Activated B cell treated with CpG ODN at 0.5 μM for 24 hours (primary cell): ENCODE measurements around the gene SLC43A1. TPM values are rescaled to one million over a fixed set of nuclear protein-coding genes. Genes with fewer than 3 reads are reported as not detected.

Source experiments
- ATAC-seq: fragments of 200-7000 bp; cut with Tn5 transposase; one replicate; pipeline ENCODE4 v1.10.0; 2021; ENCODE audit warnings: low read depth, mild to moderate bottlenecking, moderate library complexity
- CTCF ChIA-PET: fragments of 350-600 bp; sonication (Branson Sonifier 250); formaldehyde crosslinking; loops from one replicate; lab custom pipeline; 2021; ENCODE audit warnings: antibody characterized with exemption; lab: Charles Lee
- POLR2A ChIA-PET: fragments of 350-600 bp; sonication (Branson Sonifier 250); formaldehyde crosslinking; loops from one replicate; lab custom pipeline; 2021; ENCODE audit warnings: antibody characterized with exemption; lab: Charles Lee
- DNase-seq: peaks from one replicate; pipeline ENCODE4 v3.0.0; 2022
- H3K27ac Mint-ChIP-seq: one replicate; pipeline ENCODE4 v1.8.0; 2020; ENCODE audit warnings: mixed read lengths
- H3K27me3 Mint-ChIP-seq: one replicate; pipeline ENCODE4 v1.8.0; 2021; ENCODE audit warnings: mixed read lengths
- H3K36me3 Mint-ChIP-seq: one replicate; pipeline ENCODE4 v1.8.0; 2021; ENCODE audit warnings: low read depth, mixed read lengths
- H3K4me1 Mint-ChIP-seq: one replicate; pipeline ENCODE4 v1.8.0; 2021; ENCODE audit warnings: mixed read lengths
- H3K4me3 Mint-ChIP-seq: one replicate; pipeline ENCODE4 v1.8.0; 2020; ENCODE audit warnings: mild to moderate bottlenecking, mixed read lengths
- H3K9me3 Mint-ChIP-seq: one replicate; pipeline ENCODE4 v1.8.0; 2020; ENCODE audit warnings: mixed read lengths
- CTCF ChIP-seq: fragments of 200-600 bp; IDR thresholded peaks from one replicate; pipeline ENCODE4 v1.8.0; 2022; ENCODE audit warnings: antibody characterized with exemption, mild to moderate bottlenecking
- intact Hi-C: fragments of 100-400 bp; cut with micrococcal nuclease; formaldehyde crosslinking; loops from one replicate; pipeline ENCODE4 v1.15.1; 2024
- total RNA-seq: library from RNA; stranded (reverse); gene quantifications from 2 replicates; pipeline ENCODE4 v1.2.3, GENCODE V29; 2022

Gene SLC43A1
- total RNA-seq, 1 donor from 2014 or later = 12.8 TPM

GRCh38 chr11:57439786-57440185 is 75.7 kb downstream of the SLC43A1 start:
- ChIA-PET CTCF (interaction anchor here (1.5 kb wide), 1 partner anchor 18 kb away, joined by 4 read pairs; no protein-coding TSS in a partner anchor), POLR2A (interaction anchor here (0.9 kb wide), 1 partner anchor 21 kb away, joined by 4 read pairs; the partner anchor contains the start of gene RTN4RL2)
- intact Hi-C loops = no loop called here
- no peak overlapping the region for H3K27ac Mint-ChIP-seq
- no peaks in the 10 kb centered on the region for H3K36me3 Mint-ChIP-seq
- H3K9me3 Mint-ChIP-seq = no peaks in the 10 kb centered on the region
- H3K4me1 Mint-ChIP-seq = no peaks in the 10 kb centered on the region
- ATAC-seq = no peak
- DNase-seq = no peak
- H3K4me3 Mint-ChIP-seq = no peak overlapping the region
- TF ChIP-seq CTCF = no peak
- peaks cover 2% of the 10 kb centered on the region for H3K27me3 Mint-ChIP-seq

GRCh38 chr11:57438345-57439285 is 76.9 kb downstream of the SLC43A1 start:
- ATAC-seq = no peak
- ChIA-PET POLR2A (no interaction called here), CTCF (no interaction called here)
- Mint-ChIP-seq H3K9me3 (no peaks in the 10 kb centered on the region), H3K4me1 (no peaks in the 10 kb centered on the region), H3K36me3 (no peaks in the 10 kb centered on the region), H3K27ac (no peak overlapping the region), H3K4me3 (no peak overlapping the region), H3K27me3 (no peaks in the 10 kb centered on the region)
- DNase-seq = no peak
- no peak for TF ChIP-seq CTCF
- intact Hi-C loops = no loop called here

- POLR2A ChIA-PET = no interaction called here
- CTCF ChIA-PET = no interaction called here
- no peak for DNase-seq
- TF ChIP-seq CTCF = no peak
- H3K27ac Mint-ChIP-seq = no peak overlapping the region
- no peak overlapping the region for H3K4me3 Mint-ChIP-seq
- H3K36me3 Mint-ChIP-seq = no peaks in the 10 kb centered on the region
- no peaks in the 10 kb centered on the region for H3K4me1 Mint-ChIP-seq
- no peaks in the 10 kb centered on the region for H3K27me3 Mint-ChIP-seq
- ATAC-seq = no peak
- intact Hi-C loops = no loop called here
- H3K9me3 Mint-ChIP-seq = no peaks in the 10 kb centered on the region
Observed at GRCh38 chr11:57436031-57436430, 79.5 kb downstream of the SLC43A1 start.

- CTCF ChIA-PET = interaction anchor here (0.7 kb wide), 1 partner anchor 23 kb away, joined by 3 read pairs; no protein-coding TSS in a partner anchor
- H3K9me3 Mint-ChIP-seq = no peaks in the 10 kb centered on the region
- intact Hi-C loops = no loop called here
- H3K27ac Mint-ChIP-seq = no peak overlapping the region
- ATAC-seq = no peak
- no peak for DNase-seq
- no peak for TF ChIP-seq CTCF
- no peak overlapping the region for H3K4me3 Mint-ChIP-seq
- H3K4me1 Mint-ChIP-seq = no peaks in the 10 kb centered on the region
- no peaks in the 10 kb centered on the region for H3K27me3 Mint-ChIP-seq
- POLR2A ChIA-PET = interaction anchor here (0.5 kb wide), 1 partner anchor 1686 kb away, joined by 3 read pairs; no protein-coding TSS in a partner anchor
- no peaks in the 10 kb centered on the region for H3K36me3 Mint-ChIP-seq
Observed at GRCh38 chr11:57434640-57435546, 80.6 kb downstream of the SLC43A1 start.

Other genes starting within 250 kb of the SLC43A1 start
- 13.9 and 14.3 TPM in 2 replicates for gene TNKS1BP1, start 190.8 kb downstream of the SLC43A1 start, total RNA-seq
- gene SSRP1, start 179.8 kb downstream of the SLC43A1 start, total RNA-seq = 120 and 127 TPM in 2 replicates
- gene P2RX3, start 177.3 kb downstream of the SLC43A1 start, total RNA-seq = not detected in 2 replicates
- not detected in 2 replicates for gene PRG3, start 134.6 kb downstream of the SLC43A1 start, total RNA-seq
- 0.76 and 1.1 TPM in 2 replicates for gene PRG2, start 125.1 kb downstream of the SLC43A1 start, total RNA-seq
- 213 and 237 TPM in 2 replicates for gene SLC43A3, start 88.6 kb downstream of the SLC43A1 start, total RNA-seq
- 0.13 and 0.24 TPM in 2 replicates for gene RTN4RL2, start 55.2 kb downstream of the SLC43A1 start, total RNA-seq
- 100 and 108 TPM in 2 replicates for gene TIMM10, start 15.1 kb upstream of the SLC43A1 start, total RNA-seq
- gene SMTNL1, start 21.9 kb upstream of the SLC43A1 start, total RNA-seq = not detected in 2 replicates
- gene UBE2L6, start 52.0 kb upstream of the SLC43A1 start, total RNA-seq = 63.4 and 69.2 TPM in 2 replicates
- not detected in 2 replicates for gene SERPING1, start 82.0 kb upstream of the SLC43A1 start, total RNA-seq
- gene YPEL4, start 134.2 kb upstream of the SLC43A1 start, total RNA-seq = not detected in 2 replicates
- gene CLP1, start 142.1 kb upstream of the SLC43A1 start, total RNA-seq = 20.4 and 20.9 TPM in 2 replicates
- 50.9 and 60.7 TPM in 2 replicates for gene ZDHHC5, start 152.4 kb upstream of the SLC43A1 start, total RNA-seq
- 14.6 and 14.8 TPM in 2 replicates for gene MED19, start 196.5 kb upstream of the SLC43A1 start, total RNA-seq
- gene TMX2, start 196.9 kb upstream of the SLC43A1 start, total RNA-seq = 53.2 and 53.3 TPM in 2 replicates
- gene SELENOH, start 225.8 kb upstream of the SLC43A1 start, total RNA-seq = 210 and 224 TPM in 2 replicates
- gene BTBD18, start 236.1 kb upstream of the SLC43A1 start, total RNA-seq = not detected in 2 replicates
- 34.2 and 42.3 TPM in 2 replicates for gene CTNND1, start 246.1 kb upstream of the SLC43A1 start, total RNA-seq